Activated naive CD4-positive, alpha-beta T cell treated with anti-CD3 and anti-CD28 coated beads, Interleukin-2, amount 50 U/mL, for 24 hours (primary cell): Measurements from ENCODE around the gene CLDN15.

ENCODE experiments used
- H3K27ac Mint-ChIP-seq: one replicate; pipeline ENCODE4 v1.8.0; 2021; ENCODE audit warnings: mild to moderate bottlenecking, mixed read lengths
- H3K27me3 Mint-ChIP-seq: one replicate; pipeline ENCODE4 v1.8.0; 2021; ENCODE audit warnings: mixed read lengths
- H3K36me3 Mint-ChIP-seq: one replicate; pipeline ENCODE4 v1.8.0; 2021; ENCODE audit warnings: mixed read lengths
- H3K4me1 Mint-ChIP-seq: one replicate; pipeline ENCODE4 v1.8.0; 2021; ENCODE audit warnings: mixed read lengths
- H3K4me3 Mint-ChIP-seq: one replicate; pipeline ENCODE4 v1.8.0; 2021; ENCODE audit warnings: mild to moderate bottlenecking, mixed read lengths
- H3K9me3 Mint-ChIP-seq: one replicate; pipeline ENCODE4 v1.8.0; 2021; ENCODE audit warnings: mixed read lengths

Gene CLDN15

DNA sequence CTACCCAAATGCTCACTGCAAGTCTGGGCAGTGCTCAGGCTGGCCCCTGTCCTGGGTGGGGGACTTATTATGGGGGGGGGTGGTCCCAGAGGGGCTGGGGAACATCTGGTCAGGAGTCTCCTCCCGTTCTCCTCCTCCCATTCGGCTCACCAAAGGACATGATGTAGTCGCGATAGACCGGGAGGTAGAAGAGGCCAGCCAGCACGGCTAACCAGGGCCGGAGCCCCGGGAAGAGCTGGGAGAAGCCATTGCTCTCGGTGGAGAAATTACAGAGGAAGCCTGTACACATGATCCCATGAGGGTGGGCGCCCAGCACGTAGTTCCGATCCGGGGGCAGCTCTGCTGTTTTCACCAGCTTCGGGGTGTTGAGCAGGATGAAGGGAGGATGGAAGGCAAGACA is 39.1 kb downstream of the CLDN15 start:
- H3K27me3 Mint-ChIP-seq = peaks cover 14% of the 10 kb centered on the region
- no peak overlapping the region for H3K4me3 Mint-ChIP-seq
- peaks cover 10% of the 10 kb centered on the region for H3K4me1 Mint-ChIP-seq
- H3K9me3 Mint-ChIP-seq = no peaks in the 10 kb centered on the region
- no peaks in the 10 kb centered on the region for H3K36me3 Mint-ChIP-seq
- H3K27ac Mint-ChIP-seq = no peak overlapping the region

DNA sequence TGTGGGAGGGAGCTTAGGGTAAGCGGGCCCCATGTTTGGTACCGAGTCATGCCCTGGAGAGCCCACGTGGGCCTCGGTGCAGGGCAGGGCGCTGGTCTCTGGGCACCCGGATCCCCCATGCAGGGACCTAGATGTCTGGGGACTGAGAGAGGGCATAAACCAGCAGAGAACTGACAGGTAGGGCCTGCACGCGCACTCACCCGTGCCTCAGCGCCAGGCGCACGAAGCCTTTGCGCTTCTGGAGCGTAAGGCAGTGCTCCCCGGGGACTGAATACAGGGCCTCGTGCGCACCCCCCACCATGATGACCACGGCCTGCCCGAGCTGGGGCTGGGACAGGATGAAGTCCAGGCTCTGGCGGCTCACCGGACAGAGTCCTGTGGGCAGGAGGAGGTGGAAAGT is 39.6 kb downstream of the CLDN15 start:
- Mint-ChIP-seq H3K4me1 (peaks cover 9% of the 10 kb centered on the region), H3K36me3 (no peaks in the 10 kb centered on the region), H3K4me3 (no peak overlapping the region), H3K27me3 (peaks cover 14% of the 10 kb centered on the region), H3K27ac (no peak overlapping the region), H3K9me3 (no peaks in the 10 kb centered on the region)

- Mint-ChIP-seq H3K4me3 (no peak overlapping the region), H3K27me3 (peaks cover 7% of the 10 kb centered on the region), H3K9me3 (no peaks in the 10 kb centered on the region), H3K27ac (no peak overlapping the region), H3K36me3 (no peaks in the 10 kb centered on the region), H3K4me1 (peaks cover 5% of the 10 kb centered on the region)
Measured at GRCh38 chr7:101195884-101196283, 41.7 kb downstream of the CLDN15 start.

- Mint-ChIP-seq H3K36me3 (no peaks in the 10 kb centered on the region), H3K27me3 (peaks cover 3% of the 10 kb centered on the region)
Measured at GRCh38 chr7:101189109-101189508, 48.5 kb downstream of the CLDN15 start.

GRCh38 chr7:101186844-101187428 is 50.7 kb downstream of the CLDN15 start:
- H3K27me3 Mint-ChIP-seq = peaks cover 13% of the 10 kb centered on the region
- no peaks in the 10 kb centered on the region for H3K4me1 Mint-ChIP-seq
- H3K9me3 Mint-ChIP-seq = no peaks in the 10 kb centered on the region
- H3K27ac Mint-ChIP-seq = no peak overlapping the region
- no peak overlapping the region for H3K4me3 Mint-ChIP-seq
- H3K36me3 Mint-ChIP-seq = no peaks in the 10 kb centered on the region

More at GRCh38 chr7:101189109-101189508, 48.5 kb downstream of the CLDN15 start:
- H3K4me3 Mint-ChIP-seq = no peak overlapping the region
- no peak overlapping the region for H3K27ac Mint-ChIP-seq
- H3K4me1 Mint-ChIP-seq = peaks cover 3% of the 10 kb centered on the region
- no peaks in the 10 kb centered on the region for H3K9me3 Mint-ChIP-seq

GRCh38 chr7:101186194-101186593 is 51.4 kb downstream of the CLDN15 start:
- Mint-ChIP-seq H3K4me1 (no peaks in the 10 kb centered on the region), H3K9me3 (no peaks in the 10 kb centered on the region), H3K27me3 (peaks cover 14% of the 10 kb centered on the region), H3K27ac (no peak overlapping the region), H3K4me3 (no peak overlapping the region), H3K36me3 (no peaks in the 10 kb centered on the region)

DNA sequence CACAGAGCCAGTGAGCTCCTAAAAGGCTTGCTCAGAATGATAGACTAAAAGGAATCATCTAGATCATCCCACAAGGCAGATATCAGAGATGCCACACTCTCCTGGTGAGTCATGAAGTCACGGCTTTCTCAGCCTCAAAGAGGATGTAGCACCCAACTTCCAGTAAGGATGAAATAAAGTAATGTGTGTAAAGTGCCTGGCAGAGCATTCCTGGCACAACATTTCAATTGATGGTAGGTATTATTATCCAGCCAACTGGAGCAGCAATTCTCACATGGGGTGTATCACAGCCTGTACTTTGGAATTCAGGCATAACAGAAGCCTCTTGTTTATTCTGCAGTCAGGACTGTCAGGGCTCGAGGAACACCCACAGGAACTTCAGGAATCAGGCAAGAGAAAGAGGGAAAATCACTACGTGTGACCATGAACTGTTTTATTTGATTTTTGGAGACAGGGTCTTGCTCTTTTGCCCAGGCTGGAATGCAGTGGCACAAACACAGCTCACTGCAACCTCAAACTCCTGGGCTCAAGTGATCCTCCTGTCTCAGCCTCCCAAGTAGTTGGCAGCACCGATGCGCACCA is 52.3 kb downstream of the CLDN15 start:
- H3K27me3 Mint-ChIP-seq = peaks cover 20% of the 10 kb centered on the region
- no peaks in the 10 kb centered on the region for H3K9me3 Mint-ChIP-seq
- H3K36me3 Mint-ChIP-seq = no peaks in the 10 kb centered on the region
- peaks cover 4% of the 10 kb centered on the region for H3K4me1 Mint-ChIP-seq
- H3K4me3 Mint-ChIP-seq = no peak overlapping the region
- H3K27ac Mint-ChIP-seq = no peak overlapping the region
